ENCODE measurements around the gene GABARAP. TPM values are rescaled to one million over a fixed set of nuclear protein-coding genes. Genes with fewer than 3 reads are reported as not detected.

The GABARAP gene
- polyA plus RNA-seq, 3 donors, result 435 to 476 (median 455) TPM

DNA sequence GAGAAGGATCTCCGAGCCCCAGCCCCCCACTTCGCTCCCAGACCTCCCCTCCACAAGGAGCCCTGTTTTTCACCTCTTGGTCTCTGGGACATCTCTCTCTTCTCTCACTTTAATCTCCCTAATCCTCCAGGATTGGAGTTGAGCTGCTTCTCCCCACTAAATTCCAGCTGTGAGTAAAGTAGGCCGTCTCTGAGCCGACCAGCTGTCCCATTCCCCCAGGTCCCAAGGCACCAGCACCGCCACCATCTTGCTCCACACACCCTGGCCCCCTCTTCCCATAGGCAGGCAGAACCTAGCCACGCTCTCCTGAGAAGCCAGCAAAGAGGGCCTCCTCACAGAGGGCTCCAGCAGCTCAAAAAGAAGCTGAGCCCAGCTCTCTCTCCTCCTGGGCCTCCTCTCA lies 23.5 kb downstream of the GABARAP start:
- DNase-seq (ENCODE audit: extremely low read depth in 1 of 11, low read depth in 9 of 11, low spot score in 4 of 11), result no peak

DNA sequence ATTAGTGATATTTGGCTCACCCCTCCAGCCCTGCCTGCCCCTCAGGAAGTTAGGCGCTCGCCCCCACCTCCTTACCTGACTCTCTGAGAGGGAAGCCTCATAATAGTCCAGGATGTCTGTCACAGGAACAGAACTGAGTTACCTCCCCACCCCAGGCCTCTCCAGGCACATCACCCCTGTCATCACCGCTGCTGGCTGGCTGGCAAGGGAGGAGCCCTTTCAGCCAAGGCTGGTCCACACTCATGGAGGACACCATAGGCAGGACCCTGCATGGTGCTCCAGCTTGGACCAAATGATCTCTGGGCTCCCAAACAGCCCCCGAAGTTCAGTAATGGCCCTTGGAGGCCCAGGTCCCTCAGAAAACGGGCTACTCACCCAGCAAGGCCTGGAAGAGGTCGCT lies 24.1 kb downstream of the GABARAP start:
- no peak for DNase-seq (ENCODE audit: extremely low read depth in 1 of 11, low read depth in 9 of 11, low spot score in 4 of 11)

DNA sequence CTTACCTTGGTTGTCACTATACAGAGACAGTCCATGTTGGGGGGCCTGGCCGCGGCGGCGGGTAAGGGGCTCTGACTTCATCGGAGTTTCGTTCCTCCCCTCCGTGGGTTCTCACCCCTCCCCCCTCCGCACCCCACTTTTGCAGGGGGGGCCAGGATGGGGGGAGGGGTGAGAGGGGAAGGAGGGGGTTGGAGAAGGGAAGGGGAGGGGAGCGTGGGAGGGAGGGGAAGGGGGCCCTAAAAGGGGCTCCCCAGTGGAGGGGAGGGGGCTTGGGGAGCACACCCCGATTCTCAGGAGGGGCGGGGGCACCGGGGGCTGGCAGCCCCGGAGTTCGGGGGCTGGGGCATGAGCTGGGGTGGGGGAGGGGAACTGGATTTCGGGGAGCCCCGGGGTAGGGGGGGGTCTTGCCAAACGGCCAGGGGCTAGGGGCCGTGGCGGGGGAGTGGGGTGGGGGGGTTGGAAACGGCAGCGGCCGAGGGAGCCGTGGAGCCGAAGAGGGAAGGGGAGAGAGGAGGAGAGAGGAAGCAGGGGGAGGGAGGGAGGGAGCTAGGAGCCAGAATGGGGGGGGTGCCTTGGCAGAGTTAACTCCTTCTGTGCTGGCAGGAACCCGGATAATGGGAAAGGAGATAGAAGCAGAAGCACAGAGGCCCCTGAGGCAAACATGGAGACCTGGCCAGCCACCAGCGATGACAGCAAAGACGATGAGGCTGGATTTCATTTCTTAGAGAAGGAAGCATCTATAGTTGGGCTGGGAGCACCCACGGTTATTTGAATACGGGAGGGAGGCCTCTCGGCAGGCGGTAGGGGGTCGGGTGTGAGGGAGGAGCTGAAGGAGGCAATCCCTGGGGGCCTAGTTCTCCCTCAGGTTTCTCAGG lies 24.9 kb downstream of the GABARAP start:
- DNase-seq (ENCODE audit: extremely low read depth in 1 of 11, low read depth in 9 of 11, low spot score in 4 of 11), result peak in 4 of 11 donors; percentile 76 to 80 (median 78)

DNA sequence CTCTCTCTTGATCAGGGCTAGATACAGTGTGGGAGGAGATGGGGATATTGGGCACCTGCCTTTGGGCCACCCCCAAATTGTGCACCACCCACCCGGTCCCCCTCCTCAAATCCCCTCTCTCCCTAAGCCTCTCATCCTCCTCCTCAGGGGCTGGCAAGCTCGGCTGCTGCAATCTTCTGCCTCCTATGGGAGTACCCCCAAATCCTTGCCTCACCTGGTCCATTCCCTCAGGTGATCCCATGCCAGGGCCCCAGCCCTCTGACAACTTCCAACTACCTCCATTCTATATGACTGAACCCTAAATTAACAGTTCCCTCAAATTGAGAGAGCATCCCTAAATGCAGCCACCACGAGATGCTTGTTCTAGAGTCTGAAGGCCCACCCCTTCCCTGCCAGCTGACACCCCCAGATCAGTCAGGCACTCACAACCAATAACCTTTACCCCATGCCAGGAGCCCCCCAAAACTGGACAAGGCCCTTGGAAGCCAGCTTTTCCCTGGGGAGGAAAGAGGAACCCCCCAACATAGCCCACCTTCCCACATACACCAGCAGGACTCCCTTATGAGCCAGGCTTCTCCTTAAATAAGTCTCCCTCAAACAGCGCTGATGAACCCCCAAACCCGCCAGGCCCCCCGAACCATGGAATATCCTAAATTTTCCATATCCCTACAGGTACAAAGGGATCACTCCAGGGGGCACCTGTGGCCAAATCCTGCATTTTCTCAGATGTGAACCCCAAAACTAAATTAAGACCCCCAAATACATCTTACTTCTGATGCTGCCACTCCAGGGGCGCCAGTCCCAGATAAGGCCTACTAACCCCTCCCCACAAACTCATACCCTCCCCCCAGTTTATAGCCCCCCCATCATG lies 25.8 kb downstream of the GABARAP start:
- no peak for DNase-seq (ENCODE audit: extremely low read depth in 1 of 11, low read depth in 9 of 11, low spot score in 4 of 11)

DNA sequence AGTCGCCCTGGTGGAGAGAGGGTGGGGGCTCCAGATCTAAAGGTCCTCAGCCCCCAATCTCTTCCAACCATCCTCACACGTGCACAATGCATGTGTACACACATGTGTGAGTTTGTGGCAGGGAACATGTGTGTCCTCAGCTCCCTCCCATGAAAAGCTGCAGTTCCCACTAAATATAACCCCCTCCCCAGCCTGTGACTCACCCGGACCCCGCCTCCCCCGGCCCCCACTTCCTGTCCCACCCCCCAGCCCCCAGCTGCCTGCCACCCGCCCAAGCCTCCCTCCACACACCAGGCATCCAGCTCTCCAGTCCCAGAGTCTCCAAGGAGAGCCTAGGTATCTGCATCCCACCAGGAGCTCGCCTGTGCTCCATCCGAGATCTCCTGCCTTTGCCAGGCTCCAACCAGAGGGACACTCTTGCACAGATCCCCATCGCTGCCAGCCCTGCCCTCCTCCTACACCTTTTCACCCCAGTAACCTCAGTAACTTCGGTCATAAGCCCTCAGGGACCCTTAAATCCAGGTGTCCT lies 26.5 kb downstream of the GABARAP start:
- DNase-seq (ENCODE audit: extremely low read depth in 1 of 11, low read depth in 9 of 11, low spot score in 4 of 11), result no peak

DNA sequence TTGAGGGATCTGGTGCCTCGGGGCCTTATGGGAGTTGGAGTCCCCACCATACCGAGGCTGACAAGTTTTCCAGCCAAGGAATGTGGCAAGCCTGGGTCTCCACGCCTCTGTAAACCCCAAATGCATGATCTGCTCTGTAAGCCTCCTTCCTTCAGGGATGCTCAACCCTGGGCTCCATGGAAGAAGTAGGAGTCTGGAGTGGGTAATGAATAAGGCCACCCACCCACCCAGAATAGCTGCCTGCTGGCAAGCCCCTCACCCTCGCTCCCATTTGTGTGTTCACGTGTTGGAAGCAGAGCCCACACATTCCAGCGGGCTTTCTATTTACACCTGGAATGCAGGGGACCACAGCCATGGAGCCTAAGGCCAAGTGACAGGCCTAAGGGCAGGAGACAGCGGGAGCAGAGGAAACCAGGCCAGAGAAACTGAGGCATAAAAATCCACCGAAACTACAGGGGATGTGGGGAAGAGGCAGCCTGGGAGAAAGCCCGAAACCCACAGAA lies 27.1 kb downstream of the GABARAP start:
- peak in 4 of 11 donors; percentile 83 to 94 (median 88) for DNase-seq (ENCODE audit: extremely low read depth in 1 of 11, low read depth in 9 of 11, low spot score in 4 of 11)

DNA sequence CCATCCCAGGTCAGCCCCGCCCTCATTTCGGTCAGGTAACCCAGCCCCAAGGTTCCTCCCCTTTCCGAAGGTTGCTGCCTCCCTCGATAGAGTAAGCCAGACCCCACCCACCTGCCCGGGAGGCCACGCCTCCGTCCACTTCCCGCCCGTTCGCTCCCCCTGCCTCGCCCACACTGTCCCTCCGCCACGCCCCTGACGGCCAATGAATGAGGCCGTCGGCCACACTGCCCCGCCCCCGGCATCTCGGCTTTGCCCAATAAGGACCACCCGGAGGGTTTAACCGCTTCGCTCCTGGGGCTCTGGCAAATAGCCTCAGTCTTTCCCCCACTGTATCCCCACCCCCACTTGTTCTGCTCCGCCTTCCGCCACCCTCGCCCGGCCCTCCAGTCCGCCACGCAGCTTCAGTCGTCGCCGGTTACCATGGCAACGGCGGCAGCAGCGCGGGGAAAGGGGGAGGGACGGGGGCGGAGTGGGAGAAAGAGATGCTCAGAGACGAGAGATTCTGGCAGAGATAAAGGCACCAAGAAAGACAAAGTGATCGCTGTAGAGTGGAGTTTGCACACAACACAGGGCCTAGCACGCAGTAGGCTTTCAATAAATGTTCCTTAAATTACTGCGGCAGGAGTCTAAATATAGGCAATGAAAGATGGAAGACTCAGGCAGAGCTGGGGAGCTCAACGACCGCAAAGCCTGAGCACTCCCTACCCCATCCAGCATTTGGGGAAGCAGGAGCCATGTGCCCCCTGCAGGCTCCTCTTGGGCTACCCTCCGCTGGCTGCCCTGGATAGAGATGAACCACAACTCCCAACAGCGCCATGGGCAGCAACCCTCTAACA lies 27.7 kb downstream of the GABARAP start:
- DNase-seq (ENCODE audit: extremely low read depth in 1 of 11, low read depth in 9 of 11, low spot score in 4 of 11), result peak in 10 of 11 donors; percentile 94 to 98 (median 98)

DNA sequence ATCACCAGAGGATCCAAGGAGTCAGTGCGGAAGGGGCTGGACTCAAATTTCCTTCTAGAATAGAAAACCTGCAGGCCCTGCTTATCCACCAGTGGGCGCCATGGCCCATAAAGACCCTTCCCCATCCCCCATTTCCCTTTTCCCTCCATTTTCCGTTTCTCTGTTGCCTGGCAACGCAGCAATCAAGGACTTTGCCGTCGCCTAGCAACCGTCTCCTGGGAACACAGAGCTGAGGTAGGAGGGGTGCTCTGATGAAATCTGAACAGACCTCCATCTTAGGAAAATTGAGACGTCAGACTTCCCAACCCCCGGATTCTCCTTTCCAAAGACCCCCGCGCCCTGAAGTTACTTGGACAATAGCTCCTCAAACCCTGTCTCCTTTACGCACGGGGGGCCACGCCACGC lies 28.4 kb downstream of the GABARAP start:
- DNase-seq (ENCODE audit: extremely low read depth in 1 of 11, low read depth in 9 of 11, low spot score in 4 of 11), result peak in 10 of 11 donors; percentile 84 to 95 (median 90)

DNA sequence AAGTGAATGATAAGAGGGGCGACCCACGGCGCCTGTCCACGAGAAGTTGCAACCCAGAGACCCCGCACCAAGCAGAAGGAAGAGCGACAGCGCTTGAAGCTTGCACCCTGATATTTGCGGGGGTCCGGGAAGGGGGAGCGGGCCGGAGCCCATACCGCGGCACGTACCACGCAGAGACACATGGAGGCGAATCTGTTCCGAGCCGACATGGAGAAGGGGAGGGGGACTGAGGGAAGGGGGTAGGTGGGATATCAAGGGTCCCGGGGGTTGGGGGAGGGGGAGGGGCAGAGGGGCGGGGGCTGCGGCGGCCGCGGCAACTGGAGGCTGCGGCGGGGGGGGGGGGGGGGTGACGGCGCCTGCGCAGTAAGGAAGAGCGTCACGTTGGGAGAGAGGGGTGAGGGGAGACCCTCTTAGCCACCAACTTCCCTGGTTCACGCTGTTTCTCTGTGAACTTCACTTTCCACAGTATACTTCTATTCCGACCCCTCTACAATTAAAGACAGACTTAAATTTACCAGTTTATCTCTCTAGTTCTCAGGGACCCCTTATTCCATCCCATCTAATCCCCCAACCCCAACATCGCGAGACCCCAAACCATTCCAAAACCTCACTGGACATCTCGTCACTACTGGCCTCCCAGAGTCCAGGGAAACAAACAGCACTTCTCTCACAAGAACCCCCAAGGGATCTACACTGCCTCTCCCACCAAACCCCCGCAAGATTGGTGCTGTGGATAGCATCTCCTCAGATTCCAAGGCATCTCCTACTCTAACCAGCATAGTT lies 30.6 kb downstream of the GABARAP start:
- no peak for DNase-seq (ENCODE audit: extremely low read depth in 1 of 11, low read depth in 9 of 11, low spot score in 4 of 11)

DNA sequence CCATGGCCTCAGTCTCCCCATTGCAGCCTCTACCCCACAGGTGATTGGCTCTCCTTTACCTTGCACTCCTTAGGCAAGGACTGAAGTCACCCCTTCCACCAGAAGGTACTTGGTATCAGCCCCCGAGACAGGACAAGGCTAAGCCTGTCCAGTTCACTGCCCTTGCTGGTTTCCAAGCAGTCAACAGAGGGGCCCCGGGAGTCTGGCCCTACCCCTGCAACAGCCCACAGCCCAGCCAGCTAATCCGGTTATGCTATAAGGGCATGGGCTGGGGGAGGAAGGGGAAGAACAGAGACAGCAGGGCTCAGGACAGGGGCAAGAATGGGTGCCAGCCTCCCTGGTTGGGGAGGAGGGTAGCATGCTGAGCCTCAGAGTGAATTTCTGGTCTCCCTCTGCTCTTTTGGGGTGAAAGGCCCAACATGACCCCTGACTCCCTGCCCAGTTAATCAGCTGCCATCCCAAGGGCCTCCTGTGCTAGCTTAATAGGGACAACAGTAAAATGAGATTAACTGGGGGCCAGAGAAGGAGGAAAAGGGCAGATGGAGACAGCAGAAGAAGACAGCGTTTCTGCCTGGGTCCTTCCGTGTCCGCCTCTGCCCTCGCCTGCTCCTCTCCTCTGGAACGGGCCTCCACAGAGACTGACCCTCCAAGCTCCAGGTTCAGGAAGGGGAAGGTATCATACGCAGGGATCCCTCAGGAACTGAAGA lies 33.3 kb downstream of the GABARAP start:
- DNase-seq (ENCODE audit: extremely low read depth in 1 of 11, low read depth in 9 of 11, low spot score in 4 of 11), result no peak

DNA sequence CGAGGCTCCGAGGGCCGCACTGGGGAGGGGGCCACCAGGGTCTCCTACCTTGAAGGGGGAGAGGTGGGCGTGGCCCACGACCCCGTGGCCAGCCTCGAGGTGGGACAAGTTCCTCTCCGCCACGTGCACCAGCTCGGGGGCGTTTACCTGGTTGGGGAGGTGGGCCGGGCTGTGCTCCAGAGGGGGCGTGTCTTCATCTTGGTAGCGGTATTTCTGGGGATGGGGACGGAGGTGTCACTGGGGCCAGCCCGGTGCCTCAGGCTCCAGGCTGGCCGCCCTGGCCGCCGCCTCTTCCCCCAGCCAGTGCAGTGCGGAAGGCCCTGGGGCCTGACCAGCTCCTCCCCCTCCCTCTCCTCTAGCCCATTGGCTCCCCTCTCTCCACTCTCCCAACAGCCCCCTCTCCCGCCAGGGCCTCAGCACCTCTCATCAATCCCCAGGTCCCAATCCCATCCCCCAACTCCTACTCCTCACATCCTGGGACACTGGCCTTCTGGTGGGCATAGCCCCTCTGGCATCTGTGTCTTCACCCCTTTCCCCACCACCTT lies 34.1 kb downstream of the GABARAP start:
- DNase-seq (ENCODE audit: extremely low read depth in 1 of 11, low read depth in 9 of 11, low spot score in 4 of 11), result no peak

DNA sequence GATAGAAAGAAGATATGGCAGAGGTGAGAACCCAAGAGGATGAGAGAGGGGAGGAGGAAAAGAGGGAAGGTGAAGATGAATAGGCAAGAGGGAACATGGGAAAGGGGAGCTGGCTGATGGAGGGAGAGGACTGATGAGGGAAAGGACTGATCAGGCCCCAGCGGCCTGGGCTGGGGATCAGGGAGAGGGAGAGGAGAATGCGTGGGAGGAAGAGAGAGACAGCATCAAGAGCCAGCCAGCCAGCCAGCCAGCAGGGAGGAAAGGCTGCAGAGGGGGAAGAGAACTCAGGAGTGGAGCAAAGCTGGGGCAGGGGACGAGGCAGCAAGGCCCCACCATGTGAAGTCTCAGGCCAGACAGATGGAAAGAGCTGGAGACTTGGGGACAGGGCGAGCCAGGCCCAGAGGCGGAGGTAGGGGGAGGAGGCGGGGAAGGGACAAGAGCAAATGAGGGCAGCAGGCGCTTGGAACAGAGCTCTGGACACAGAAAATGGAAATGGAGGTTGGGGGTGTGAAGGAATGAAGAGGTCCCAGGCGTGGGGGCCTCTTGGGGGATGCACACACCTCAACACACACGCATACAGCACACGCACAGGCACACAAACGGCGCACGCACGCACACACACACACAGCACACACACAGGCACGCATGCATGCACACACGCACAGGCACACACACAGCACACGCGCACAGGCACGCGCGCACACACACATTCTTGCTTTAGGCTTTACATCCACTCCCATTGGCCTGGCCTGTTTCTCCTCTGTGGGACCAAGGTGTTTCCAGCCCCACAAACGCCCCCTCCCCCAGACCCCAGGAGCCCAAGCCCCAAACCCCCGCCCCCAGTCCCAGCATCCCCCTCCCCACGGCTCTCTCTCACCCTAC lies 34.9 kb downstream of the GABARAP start:
- DNase-seq (ENCODE audit: extremely low read depth in 1 of 11, low read depth in 9 of 11, low spot score in 4 of 11), result no peak

DNA sequence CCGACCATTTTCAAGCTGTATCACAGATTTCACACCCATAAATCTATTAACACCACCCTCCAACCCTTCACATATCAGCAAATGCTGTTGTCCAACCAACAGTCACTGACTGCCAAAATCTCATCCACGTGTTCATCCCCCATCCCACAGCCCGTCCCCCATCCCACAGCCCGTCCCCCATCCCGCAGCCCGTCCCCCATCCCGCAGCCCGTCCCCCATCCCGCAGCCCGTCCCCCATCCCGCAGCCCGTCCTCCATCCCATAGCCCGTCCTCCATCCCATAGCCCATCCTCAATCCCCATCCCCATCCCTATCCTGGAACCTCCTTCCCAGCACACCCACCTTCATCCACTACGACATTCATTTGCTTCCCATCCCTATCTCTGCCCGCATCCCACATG lies 36.7 kb downstream of the GABARAP start:
- no peak for DNase-seq (ENCODE audit: extremely low read depth in 1 of 11, low read depth in 9 of 11, low spot score in 4 of 11)

DNA sequence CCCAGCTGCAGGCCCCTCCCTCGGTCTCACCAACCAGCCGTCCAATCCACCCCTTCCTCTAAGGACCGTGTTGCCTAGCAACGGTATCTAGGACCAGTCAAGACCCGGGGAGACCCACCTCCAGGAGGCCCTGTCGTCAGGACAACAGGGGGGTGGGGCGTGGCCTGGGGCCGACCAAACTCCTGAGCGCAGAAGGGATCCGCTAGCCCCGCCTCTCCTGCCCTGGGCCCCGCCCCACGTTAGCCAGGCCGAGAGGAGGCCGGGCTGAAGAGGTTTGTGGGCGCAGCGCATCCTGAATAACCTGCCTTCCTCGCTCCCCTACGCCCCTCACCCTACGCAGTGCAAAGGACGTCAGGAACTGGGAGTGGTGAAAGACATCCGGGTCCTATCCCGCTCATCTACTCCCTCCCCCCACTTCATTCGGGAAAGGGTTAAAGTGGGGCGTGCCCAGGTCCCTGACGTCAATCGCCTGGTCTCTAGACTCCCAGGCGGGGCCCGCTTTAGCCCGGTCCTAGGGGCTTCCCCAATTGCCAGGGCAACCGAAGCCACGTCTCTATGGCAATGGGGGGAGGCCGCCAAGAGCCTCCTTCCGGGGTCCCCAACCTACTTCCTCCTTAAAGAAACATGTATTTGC lies 37.3 kb downstream of the GABARAP start:
- DNase-seq (ENCODE audit: extremely low read depth in 1 of 11, low read depth in 9 of 11, low spot score in 4 of 11), result peak in 9 of 11 donors; percentile 76 to 85 (median 80)

DNA sequence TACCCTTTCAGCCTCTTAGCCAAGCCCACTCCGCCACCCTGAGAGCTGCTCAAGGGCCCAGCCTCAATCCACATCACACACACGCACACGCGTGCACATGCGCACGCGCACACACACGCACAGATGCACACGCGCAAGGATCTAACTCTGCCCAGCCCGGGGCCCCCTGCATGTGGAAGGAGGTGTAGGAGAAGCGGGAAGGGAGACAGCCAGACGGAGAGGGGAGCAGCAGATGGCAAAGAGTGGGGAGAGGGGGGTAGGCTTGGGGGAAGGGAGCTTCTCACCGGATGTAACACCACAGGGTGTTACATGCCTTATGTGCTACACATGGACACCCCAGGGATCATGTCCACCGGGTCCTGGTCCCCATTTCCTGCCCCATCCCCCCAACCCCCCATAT lies 37.9 kb downstream of the GABARAP start:
- no peak for DNase-seq (ENCODE audit: extremely low read depth in 1 of 11, low read depth in 9 of 11, low spot score in 4 of 11)

DNA sequence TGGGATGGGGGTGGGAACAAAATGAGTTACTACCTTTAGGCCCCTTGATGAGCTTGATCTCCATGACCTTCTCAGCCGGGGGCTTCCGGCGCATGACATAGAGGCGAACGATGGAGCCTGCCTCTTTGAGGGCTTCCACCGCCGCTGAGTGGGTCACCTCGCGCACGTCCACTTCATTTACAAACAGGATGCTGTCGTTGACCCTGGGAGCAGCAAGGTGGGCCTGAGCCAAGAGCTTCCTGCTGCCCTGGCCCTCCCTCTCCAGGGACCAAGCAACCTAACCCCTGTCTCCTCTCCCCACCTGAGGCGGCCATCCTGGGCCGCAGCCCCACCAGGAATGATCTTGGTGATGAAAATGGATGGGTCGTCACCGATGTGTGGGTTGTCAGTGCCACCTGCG lies 38.9 kb downstream of the GABARAP start:
- no peak for DNase-seq (ENCODE audit: extremely low read depth in 1 of 11, low read depth in 9 of 11, low spot score in 4 of 11)

Data from renal cortex interstitium (tissue), 11 donors.